Transverse colon (tissue), 4 donors: Measurements from ENCODE around the gene CALHM1.

Source experiments
- EP300 ChIP-seq: sonication (generic); formaldehyde crosslinking; IDR thresholded peaks from one replicate; pipeline ENCODE4 v1.6.1; 2017; ENCODE audit warnings: antibody characterized with exemption, low read depth
- POLR2A ChIP-seq: fragments of 450-650 bp; IDR thresholded peaks from one replicate; pipeline ENCODE4 v1.6.1; 2016; ENCODE audit warnings: antibody characterized with exemption, mild to moderate bottlenecking, moderate library complexity
- POLR2AphosphoS5 ChIP-seq, 3 donors: sonication (generic); formaldehyde crosslinking; IDR thresholded peaks; one replicate each; pipeline ENCODE4 v1.6.1; 2016; ENCODE audit warnings: antibody characterized with exemption in 3 of 3
- TF ChIP-seq, protein P1 (sequence below), 5 experiments: fragments of 200-600 bp in 3 of 5; fragments of 450-650 bp in 2 of 5; sonication (generic) in 3 of 5; IDR thresholded peaks; 1 replicate in 2 of 5; 2 replicates in 3 of 5; pipeline ENCODE4 v1.5.1; 2016 to 2017; ENCODE audit warnings: antibody characterized with exemption in 5 of 5, inconsistent platforms in 3 of 5, mild to moderate bottlenecking in 2 of 5, moderate library complexity in 1 of 5

DNA sequence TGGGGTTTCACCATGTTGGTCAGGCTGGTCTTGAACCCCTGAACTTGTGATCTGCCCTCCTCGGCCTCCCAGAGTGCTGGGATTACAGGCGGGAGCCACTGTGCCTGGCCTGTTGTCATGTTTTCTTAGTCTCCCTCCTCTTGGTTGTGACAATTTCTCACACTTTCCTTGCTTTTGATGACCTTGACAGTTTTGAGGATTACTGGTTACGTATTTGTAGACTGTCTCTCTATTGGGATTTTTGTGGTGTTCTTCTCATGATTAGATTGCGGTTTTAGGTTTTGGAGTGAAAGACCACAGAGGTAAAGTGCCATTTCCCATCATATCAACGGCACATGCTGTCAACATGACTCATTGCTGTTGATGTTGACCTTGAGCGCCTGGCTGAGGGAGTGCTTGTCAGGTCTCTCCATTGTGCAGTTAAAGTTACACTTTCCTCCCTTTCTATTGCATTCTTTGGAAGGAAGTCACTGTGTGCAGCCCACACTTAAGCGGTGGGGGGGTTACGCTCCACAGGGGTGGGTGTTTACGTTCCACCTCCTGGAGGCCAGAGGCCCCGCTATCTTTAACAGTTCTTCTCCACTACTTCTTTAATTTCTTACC lies 45.6 kb upstream of the CALHM1 start:
- TF ChIP-seq, protein P1, sequence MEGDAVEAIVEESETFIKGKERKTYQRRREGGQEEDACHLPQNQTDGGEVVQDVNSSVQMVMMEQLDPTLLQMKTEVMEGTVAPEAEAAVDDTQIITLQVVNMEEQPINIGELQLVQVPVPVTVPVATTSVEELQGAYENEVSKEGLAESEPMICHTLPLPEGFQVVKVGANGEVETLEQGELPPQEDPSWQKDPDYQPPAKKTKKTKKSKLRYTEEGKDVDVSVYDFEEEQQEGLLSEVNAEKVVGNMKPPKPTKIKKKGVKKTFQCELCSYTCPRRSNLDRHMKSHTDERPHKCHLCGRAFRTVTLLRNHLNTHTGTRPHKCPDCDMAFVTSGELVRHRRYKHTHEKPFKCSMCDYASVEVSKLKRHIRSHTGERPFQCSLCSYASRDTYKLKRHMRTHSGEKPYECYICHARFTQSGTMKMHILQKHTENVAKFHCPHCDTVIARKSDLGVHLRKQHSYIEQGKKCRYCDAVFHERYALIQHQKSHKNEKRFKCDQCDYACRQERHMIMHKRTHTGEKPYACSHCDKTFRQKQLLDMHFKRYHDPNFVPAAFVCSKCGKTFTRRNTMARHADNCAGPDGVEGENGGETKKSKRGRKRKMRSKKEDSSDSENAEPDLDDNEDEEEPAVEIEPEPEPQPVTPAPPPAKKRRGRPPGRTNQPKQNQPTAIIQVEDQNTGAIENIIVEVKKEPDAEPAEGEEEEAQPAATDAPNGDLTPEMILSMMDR (IDR thresholded peaks at IDR 0.05) = no peak
- TF ChIP-seq POLR2A = no peak
- TF ChIP-seq EP300 = no peak
- peak in 1 of 3 donors; percentile 11 for TF ChIP-seq POLR2AphosphoS5 (IDR thresholded peaks at IDR 0.05)
